Natural killer cell (primary cell): ENCODE measurements around the gene LRRN2. TPM values are rescaled to one million over a fixed set of nuclear protein-coding genes. Genes with fewer than 3 reads are reported as not detected.
A peak's percentile ranks its signal among the peaks of the same experiment; 100 is the strongest.

ENCODE experiments used
- ATAC-seq, 3 donors: fragments of 150-1000 bp in 2 of 3; fragments of 200-7000 bp in 1 of 3; cut with Tn5 transposase; 1 replicate in 1 of 3; 2 replicates in 2 of 3; pipeline ENCODE4 v1.10.0; 2021; ENCODE audit warnings: mild to moderate bottlenecking in 2 of 3, moderate library complexity in 2 of 3
- DNase-seq, 2 donors: peaks; one replicate each; pipeline versions ENCODE4 v3.0.0 to v3.0.0-alpha.2; 2013 to 2021; ENCODE audit warnings: mixed read lengths in 1 of 2
- H3K27ac ChIP-seq: one replicate; pipeline ENCODE4 v1.5.1; 2013; ENCODE audit warnings: mild to moderate bottlenecking, low read length
- H3K27me3 ChIP-seq: one replicate; pipeline ENCODE4 v1.6.1; 2013; ENCODE audit warnings: low read length; ENCODE audit not compliant: control insufficient read depth, insufficient read depth
- H3K36me3 ChIP-seq: one replicate; pipeline ENCODE4 v1.6.1; 2013; ENCODE audit warnings: low read length; ENCODE audit not compliant: control insufficient read depth, insufficient read depth
- H3K4me1 ChIP-seq: one replicate; pipeline ENCODE4 v1.6.1; 2013; ENCODE audit warnings: low read length; ENCODE audit not compliant: control insufficient read depth, insufficient read depth
- H3K4me3 ChIP-seq: one replicate; pipeline ENCODE4 v1.5.1; 2013; ENCODE audit warnings: low read length
- H3K9me3 ChIP-seq: one replicate; pipeline ENCODE4 v1.6.1; 2013; ENCODE audit warnings: low read length; ENCODE audit not compliant: control insufficient read depth, insufficient read depth
- H3K27ac Mint-ChIP-seq, 2 donors: one replicate each; pipeline ENCODE4 v1.8.0; 2022; ENCODE audit warnings: mild to moderate bottlenecking in 2 of 2, mixed read lengths in 2 of 2, moderate library complexity in 1 of 2
- H3K27me3 Mint-ChIP-seq, 2 donors: one replicate each; pipeline ENCODE4 v1.8.0; 2022; ENCODE audit warnings: low read depth in 2 of 2, mixed read lengths in 2 of 2
- H3K36me3 Mint-ChIP-seq: one replicate; pipeline ENCODE4 v1.8.0; 2022; ENCODE audit warnings: mixed read lengths
- H3K4me1 Mint-ChIP-seq, 2 donors: one replicate each; pipeline ENCODE4 v1.8.0; 2022; ENCODE audit warnings: mixed read lengths in 2 of 2
- H3K4me3 Mint-ChIP-seq: one replicate; pipeline ENCODE4 v1.8.0; 2022; ENCODE audit warnings: mild to moderate bottlenecking, moderate library complexity, mixed read lengths
- H3K9me3 Mint-ChIP-seq, 2 donors: one replicate each; pipeline ENCODE4 v1.8.0; 2022; ENCODE audit warnings: mixed read lengths in 2 of 2
- WGBS: methylation state at CpG from one replicate; pipeline ENCODE4 v1.1.7; 2013; ENCODE audit warnings: missing lambda C conversion rate; ENCODE audit not compliant: insufficient coverage; 5-methylcytosine and 5-hydroxymethylcytosine counted together
- intact Hi-C: fragments of 100-400 bp; cut with micrococcal nuclease; formaldehyde crosslinking; loops from one replicate; pipeline ENCODE4 v1.14.2; 2022
- total RNA-seq, 4 donors: library from RNA; stranded (reverse); fragments of 120-200 nt in 1 of 4; gene quantifications; one replicate each; pipeline versions ENCODE4 v1.2.3 to v1.2.4, GENCODE V29; 2013 to 2022
- TF ChIP-seq, protein P1 (sequence below): fragments of 200-600 bp; IDR thresholded peaks from one replicate; pipeline ENCODE4 v1.8.0; 2022; ENCODE audit warnings: antibody characterized with exemption

Gene LRRN2
- total RNA-seq, 3 donors from 2014 or later (not counting 1 experiment from before 2014, with no cell fraction given), result 0.10 to 0.27 TPM; not detected in 1

- WGBS, result 50% methylated on average over 1 of the region's 1 CpG
- no peaks in the 10 kb centered on the region for H3K27me3 ChIP-seq
- no peak overlapping the region for H3K4me3 ChIP-seq
- no peak overlapping the region for H3K27ac ChIP-seq
- H3K9me3 ChIP-seq, result no peaks in the 10 kb centered on the region
- Mint-ChIP-seq H3K27ac (no peak overlapping the region), H3K36me3 (no peaks in the 10 kb centered on the region), H3K4me1 (peaks cover 16 to 25% of the 10 kb centered on the region in 2 donors), H3K27me3 (peaks cover 6 to 7% of the 10 kb centered on the region in 2 donors), H3K9me3 (no peaks in the 10 kb centered on the region), H3K4me3 (no peak overlapping the region)
- no peaks in the 10 kb centered on the region for H3K36me3 ChIP-seq
- ATAC-seq (no peak), DNase-seq (no peak)
- TF ChIP-seq, protein P1, sequence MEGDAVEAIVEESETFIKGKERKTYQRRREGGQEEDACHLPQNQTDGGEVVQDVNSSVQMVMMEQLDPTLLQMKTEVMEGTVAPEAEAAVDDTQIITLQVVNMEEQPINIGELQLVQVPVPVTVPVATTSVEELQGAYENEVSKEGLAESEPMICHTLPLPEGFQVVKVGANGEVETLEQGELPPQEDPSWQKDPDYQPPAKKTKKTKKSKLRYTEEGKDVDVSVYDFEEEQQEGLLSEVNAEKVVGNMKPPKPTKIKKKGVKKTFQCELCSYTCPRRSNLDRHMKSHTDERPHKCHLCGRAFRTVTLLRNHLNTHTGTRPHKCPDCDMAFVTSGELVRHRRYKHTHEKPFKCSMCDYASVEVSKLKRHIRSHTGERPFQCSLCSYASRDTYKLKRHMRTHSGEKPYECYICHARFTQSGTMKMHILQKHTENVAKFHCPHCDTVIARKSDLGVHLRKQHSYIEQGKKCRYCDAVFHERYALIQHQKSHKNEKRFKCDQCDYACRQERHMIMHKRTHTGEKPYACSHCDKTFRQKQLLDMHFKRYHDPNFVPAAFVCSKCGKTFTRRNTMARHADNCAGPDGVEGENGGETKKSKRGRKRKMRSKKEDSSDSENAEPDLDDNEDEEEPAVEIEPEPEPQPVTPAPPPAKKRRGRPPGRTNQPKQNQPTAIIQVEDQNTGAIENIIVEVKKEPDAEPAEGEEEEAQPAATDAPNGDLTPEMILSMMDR, result no peak
- intact Hi-C loops, result no loop called here
- no peaks in the 10 kb centered on the region for H3K4me1 ChIP-seq
Measured at GRCh38 chr1:204726478-204726877, 40.9 kb upstream of the LRRN2 start.

DNA sequence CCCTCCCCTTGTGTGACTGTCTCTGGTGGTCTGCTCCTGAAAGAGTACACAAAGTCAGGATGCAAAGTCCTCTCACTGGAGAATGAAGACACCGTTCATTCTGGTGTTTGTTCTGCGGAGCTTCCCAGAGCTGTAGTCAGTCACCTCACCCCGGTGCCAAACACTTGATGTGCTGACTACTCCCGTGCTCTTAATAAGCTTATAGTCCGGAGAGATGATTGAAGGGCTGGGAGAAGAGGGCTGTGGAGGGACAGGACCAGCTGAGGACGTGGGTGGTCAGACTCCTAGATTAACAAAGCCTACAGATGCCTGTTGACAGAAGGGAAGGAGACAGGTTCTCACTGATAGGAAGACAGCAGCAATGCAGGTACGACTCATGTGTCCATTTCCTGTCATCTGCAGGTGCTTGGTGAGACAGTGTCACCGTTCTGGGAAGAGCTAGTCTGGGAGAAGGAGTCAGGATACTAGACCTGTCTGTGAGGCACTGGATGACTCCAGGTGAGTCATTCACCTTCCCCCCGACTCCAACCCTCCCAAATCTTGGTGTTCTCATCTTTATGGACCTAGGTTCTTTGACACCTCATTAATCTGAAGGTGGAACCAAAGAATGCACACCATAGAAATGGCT lies 40.4 kb upstream of the LRRN2 start:
- 84% methylated on average over 9 of the region's 9 CpGs for WGBS
- DNase-seq (no peak), ATAC-seq (no peak)
- Mint-ChIP-seq H3K27ac (no peak overlapping the region), H3K4me3 (no peak overlapping the region), H3K4me1 (peaks cover 16 to 25% of the 10 kb centered on the region in 2 donors), H3K27me3 (peaks cover 5 to 6% of the 10 kb centered on the region in 2 donors), H3K36me3 (no peaks in the 10 kb centered on the region), H3K9me3 (no peaks in the 10 kb centered on the region)
- intact Hi-C loops, result no loop called here
- TF ChIP-seq, protein P1, result no peak
- H3K4me3 ChIP-seq, result no peak overlapping the region
- H3K36me3 ChIP-seq, result no peaks in the 10 kb centered on the region
- no peaks in the 10 kb centered on the region for H3K9me3 ChIP-seq
- no peak overlapping the region for H3K27ac ChIP-seq
- H3K27me3 ChIP-seq, result no peaks in the 10 kb centered on the region
- no peaks in the 10 kb centered on the region for H3K4me1 ChIP-seq

- H3K36me3 Mint-ChIP-seq, result no peaks in the 10 kb centered on the region
- TF ChIP-seq, protein P1, result no peak
- intact Hi-C loops, result no loop called here
- no peaks in the 10 kb centered on the region for H3K36me3 ChIP-seq
- ATAC-seq, result peak; percentile 79 to 92 (median 90)
- no peak overlapping the region for H3K4me3 ChIP-seq
- H3K4me3 Mint-ChIP-seq, result peak overlapping the region; percentile 0
- peaks cover 16 to 25% of the 10 kb centered on the region in 2 donors for H3K4me1 Mint-ChIP-seq
- H3K27me3 ChIP-seq, result no peaks in the 10 kb centered on the region
- H3K27ac Mint-ChIP-seq, result peak overlapping the region; percentile 0 to 25
- H3K9me3 ChIP-seq, result no peaks in the 10 kb centered on the region
- 62% methylated on average over 8 of the region's 8 CpGs for WGBS
- peaks cover 0 to 5% of the 10 kb centered on the region in 2 donors for H3K27me3 Mint-ChIP-seq
- no peak overlapping the region for H3K27ac ChIP-seq
- H3K9me3 Mint-ChIP-seq, result no peaks in the 10 kb centered on the region
- peak in 1 of 2 donors; percentile 26 for DNase-seq
- no peaks in the 10 kb centered on the region for H3K4me1 ChIP-seq
Measured at GRCh38 chr1:204723131-204723787, 37.7 kb upstream of the LRRN2 start.
